Superior temporal gyrus (tissue), 1 donor: ENCODE data around the gene SLC52A1.
"Not testable (repeated sequence)": the region's sequence is repeated elsewhere in the genome, so short reads cannot be mapped to it uniquely, and the experiment has no call there.

Source experiments
- DNase-seq: peaks from one replicate; pipeline ENCODE4 v3.0.0-alpha.2; 2016; ENCODE audit errors: extremely low spot score

SLC52A1 gene

DNA sequence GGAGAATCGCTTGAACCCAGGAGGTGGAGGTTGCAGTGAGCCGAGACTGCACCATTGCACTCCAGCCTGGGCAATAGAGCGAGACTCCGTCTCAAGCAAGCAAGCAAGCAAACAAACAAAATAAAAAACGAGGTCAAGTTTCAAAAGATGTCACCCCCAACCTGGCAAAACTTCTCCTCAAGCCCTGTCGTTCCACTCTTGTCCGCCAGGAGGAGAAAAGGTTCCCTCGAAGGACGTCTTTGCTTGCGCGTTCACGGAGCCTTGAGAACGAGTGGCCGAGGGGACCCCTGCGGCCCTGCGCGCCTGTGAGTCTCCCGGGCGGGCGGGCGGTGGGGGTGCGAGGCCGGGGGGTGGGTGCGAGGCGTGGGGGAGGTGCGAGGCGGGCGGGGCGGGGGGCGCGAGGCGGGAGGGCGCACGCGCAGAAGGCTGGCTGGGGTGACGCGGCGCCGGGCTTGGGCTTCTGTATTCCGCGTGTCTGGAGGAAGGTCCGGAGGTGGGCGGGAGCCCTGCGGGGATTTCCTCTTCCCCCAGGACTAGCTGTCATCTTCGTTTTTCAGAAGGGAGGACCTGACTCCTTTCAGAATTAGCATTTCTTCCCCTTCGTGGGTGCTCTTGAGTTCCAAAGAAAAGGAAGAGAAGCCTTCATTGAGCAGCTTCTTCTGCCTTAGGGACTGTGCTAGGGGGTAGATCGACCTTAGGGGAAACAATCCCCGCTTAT is 3.7 kb downstream of the SLC52A1 start:
- peak; percentile 74 for DNase-seq

DNA sequence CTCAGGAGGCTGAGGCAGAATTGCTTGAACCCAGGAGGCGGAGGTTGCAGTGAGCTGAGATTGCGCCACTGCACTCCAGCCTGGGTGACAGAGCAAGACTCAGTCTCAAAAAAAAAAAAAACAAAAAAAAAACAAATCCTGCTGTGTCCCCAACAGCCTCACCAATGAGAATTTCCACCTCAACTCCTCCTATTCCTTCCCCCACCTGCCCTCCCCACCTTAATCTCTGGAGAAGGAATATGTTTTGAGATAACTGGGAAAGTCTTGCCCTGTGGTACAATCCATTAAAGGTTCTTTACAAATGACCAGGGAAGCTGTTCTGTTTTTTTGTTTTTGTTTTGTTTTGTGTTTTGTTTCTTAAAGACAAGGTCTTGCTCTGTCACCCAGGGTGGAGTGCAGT is 5.1 kb downstream of the SLC52A1 start:
- not testable (repeated sequence) for DNase-seq

DNA sequence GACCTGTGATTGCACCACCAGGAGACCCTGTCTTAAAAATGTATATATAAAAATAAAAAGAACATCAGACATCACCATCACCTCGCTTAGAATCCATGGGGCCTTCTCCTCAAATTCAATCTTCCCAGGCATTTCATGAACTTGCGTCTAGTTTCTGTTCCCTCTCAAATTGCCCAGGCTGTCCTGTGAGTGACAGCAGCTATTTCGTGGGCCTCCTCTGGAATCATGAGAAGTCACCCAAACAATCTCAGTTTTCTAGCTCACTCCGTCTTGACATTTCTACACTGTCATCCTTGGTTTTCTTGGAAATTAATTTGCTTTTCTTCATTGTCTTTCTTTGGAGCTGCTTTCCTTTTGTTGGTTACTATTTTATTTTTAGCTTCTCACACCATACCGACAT is 7.3 kb downstream of the SLC52A1 start:
- DNase-seq, result no peak

DNA sequence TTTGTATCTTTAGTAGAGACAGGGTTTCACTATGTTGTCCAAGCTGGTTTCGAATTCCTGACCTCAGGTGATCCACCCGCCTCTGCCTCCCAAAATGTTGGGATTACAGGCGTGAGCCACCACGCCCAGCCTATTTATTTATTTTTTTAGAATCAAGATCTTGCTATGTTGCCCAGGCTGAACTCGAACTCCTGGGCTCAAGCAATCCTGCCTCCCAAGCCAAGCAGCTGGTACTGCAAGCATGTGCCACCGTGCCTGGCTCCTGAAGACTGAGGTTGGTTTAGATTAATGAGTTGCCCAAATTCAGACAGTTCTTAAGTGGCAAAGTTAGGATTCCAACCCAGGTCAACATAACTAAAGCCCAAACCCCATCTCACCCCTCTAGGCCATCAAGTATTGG is 7.9 kb downstream of the SLC52A1 start:
- no peak for DNase-seq

DNA sequence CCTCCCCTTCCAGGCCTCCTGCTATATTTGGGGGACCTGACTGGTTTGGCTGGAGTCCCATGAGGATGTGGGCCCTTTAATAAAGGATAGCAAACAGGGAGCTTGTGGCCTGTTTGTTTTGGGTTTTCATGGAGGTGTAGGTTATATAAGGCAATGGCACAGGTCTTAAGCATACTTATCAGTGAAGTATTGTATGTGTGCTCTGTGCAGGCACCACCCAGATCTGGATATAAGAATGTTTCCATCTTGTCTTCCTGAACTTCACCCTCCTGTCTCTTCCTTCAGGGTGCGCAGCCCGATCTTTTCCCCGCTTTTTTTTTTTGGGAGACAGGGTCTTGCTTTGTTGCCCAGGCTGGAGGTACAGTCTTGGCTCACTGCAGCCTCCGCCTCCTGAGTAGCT is 10.6 kb downstream of the SLC52A1 start:
- no peak for DNase-seq

DNA sequence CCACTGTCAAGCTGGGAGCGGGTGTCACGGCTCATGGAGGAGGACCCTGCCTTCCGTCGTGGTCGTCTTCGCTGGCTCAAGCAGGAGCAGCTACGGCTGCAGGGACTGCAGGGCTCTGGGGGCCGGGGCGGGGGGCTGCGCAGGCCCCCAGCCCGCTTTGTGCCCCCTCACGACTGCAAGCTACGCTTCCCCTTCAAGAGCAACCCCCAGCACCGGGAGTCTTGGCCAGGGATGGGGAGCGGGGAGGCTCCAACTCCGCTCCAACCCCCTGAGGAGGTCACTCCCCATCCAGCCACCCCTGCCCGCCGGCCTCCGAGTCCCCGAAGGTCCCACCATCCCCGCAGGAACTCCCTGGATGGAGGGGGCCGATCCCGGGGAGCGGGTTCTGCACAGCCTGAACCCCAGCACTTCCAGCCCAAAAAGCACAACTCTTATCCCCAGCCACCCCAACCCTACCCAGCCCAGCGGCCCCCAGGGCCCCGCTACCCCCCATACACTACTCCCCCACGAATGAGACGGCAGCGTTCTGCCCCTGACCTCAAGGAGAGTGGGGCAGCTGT is 11.6 kb downstream of the SLC52A1 start:
- no peak for DNase-seq

DNA sequence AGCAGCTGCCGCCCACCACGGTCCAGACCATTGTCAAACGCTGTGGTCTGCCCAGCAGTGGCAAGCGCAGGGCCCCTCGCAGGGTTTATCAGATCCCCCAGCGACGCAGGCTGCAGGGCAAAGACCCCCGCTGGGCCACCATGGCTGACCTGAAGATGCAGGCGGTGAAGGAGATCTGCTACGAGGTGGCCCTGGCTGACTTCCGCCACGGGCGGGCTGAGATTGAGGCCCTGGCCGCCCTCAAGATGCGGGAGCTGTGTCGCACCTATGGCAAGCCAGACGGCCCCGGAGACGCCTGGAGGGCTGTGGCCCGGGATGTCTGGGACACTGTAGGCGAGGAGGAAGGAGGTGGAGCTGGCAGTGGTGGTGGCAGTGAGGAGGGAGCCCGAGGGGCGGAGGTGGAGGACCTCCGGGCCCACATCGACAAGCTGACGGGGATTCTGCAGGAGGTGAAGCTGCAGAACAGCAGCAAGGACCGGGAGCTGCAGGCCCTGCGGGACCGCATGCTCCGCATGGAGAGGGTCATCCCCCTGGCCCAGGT is 13.0 kb downstream of the SLC52A1 start:
- DNase-seq, result no peak

DNA sequence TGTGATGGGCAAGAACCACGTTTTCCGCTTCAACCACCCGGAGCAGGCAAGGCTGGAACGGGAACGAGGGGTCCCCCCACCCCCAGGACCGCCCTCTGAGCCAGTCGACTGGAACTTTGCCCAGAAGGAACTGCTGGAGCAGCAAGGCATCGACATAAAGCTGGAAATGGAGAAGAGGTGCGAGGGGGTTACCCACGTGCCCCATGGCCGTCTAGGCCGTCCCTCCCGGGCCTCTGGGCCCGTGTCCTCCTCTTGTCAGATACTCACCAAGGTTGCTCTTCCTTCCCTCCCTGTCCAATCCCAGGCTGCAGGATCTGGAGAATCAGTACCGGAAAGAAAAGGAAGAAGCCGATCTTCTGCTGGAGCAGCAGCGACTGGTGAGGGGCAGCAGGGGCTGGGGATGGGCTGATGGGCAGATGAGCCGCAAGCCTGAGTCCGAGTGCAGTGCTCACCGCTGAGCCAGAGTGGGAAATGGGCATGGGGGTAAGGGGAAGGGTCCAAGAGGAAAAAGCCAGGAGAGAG is 14.7 kb downstream of the SLC52A1 start:
- DNase-seq, result no peak

DNA sequence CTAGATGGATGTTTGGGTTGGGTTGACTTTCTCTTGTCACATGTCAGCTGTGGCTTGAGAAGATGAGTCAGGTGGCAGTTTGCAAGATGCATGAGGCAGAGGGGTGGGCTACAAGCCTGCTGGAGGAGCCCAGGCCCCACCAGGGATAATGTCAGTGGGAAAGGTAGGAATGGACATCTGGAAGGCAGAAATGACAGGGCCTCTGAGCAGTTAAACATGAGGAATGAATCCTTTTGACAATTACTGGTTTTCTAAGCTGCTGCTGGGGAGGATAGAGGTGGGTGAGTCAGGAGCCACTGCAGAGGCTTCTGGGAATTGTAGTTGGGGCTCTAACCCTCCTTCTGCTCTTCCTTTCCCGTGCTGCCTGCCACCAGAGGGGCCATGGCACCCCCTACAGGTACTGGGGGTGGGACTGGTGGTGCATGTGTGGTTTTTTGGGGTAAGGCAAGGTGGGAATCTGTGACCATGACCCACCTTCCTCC is 15.7 kb downstream of the SLC52A1 start:
- no peak for DNase-seq

DNA sequence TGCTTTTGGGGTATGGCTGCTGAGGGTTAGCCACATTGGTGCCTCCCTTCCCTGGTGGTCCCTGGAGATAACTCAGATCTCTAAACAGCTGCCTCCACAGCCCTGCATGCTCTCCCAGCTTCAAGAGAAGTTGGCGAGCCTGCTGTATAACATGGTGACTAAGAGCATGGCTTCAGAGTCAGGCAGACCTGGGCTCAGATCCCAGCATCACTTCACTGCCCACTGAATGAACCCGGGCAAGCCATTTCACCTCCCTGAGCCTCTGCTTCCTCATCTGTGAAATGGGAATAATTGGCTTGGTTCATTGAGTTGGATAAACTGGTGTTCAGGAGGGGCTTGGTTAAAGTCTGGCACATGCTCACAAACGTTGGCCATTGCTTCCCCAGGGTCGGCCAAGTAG is 20.9 kb downstream of the SLC52A1 start:
- no peak for DNase-seq

DNA sequence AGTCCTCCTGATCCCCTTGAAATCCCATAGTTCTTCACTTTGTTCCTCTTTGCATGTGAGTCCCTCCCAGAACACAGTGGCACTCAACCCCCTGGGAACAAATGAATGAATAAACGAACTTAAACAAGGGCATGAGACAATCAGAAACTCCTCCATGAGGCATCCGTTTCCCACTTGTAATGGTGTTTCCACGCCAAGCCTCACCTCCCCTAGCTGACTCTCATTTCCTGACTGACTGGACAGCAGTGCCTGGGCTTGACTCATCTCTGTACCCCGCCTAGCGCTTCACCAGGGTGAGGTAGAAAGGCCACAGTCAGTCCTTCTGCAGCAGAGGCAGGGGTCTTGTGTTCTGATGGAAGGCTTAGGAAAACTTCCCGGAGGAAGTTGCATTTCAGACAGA is 23.3 kb downstream of the SLC52A1 start:
- no peak for DNase-seq

DNA sequence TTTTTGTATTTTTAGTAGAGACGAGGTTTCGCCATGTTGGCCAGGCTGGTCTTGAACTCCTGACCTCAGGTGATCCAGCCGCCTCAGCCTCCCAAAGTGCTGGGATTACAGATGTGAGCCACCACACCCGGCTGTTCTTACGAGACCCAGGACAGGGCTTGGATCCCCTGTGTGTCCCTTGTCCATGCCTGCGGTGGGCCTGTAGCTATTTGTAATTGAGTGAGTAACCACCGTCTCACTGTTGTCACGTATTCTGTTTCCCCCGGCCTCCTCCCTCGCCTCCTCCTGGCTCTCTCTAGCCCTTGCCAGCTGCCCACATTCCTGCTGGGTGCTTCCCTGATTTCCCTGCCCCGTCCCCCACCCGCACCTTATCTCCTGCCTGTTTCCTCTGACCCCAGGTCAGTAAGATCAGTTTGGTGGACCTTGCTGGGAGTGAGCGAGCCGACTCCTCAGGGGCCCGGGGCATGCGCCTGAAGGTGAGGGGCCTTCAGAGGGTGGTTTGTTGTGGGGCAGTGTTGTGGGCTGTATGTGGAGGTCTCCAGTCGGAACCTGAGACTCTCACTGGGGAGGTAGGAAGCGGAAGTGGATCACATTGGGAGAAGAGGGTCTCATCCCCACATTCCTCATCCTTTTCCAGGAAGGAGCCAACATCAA is 31.9 kb downstream of the SLC52A1 start:
- no peak for DNase-seq

DNA sequence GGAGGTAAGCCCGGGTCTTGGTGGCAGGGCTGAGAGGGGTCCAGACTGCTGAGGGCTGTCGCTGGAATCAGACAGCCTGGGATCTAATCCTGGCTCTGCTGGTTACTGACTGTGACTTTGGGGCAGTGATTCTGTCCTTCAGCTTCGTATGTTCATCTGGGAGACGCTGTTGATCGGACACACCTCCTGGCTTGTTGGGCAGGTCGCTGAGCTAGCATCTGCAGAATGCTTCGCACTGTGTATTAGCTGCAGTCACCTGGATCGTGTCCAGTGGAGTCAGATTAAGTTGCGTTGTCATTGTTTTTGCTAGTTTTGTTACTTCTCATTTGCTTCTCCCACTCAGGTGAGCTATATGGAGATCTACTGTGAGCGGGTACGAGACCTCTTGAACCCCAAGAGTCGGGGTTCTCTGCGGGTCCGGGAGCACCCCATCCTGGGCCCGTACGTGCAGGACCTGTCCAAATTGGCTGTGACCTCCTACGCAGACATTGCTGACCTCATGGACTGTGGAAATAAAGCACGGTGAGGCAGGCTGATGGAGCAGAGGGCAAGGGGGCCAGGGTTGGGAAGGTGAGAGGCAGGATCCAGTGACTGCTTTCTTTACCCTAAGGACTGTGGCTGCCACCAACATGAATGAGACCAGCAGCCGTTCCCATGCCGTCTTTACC is 33.0 kb downstream of the SLC52A1 start:
- no peak for DNase-seq

DNA sequence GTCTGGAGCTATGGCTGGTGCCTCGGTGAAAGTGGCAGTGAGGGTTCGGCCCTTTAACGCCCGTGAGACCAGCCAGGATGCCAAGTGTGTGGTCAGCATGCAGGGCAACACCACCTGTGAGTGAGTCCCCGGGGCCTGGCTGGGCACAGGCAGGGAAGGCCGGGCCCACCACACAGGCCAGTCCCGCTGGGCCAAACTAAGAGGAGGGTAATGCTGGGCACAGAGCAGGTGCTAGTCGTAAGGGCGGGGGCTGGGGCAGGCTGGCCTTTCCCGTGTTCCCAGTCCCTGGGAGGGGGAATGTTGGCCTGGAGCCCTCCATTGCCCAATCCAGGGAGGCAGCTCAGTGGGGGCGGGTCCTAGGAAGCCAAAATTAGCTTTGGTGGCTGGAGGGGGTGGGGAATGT is 35.0 kb downstream of the SLC52A1 start:
- no peak for DNase-seq

DNA sequence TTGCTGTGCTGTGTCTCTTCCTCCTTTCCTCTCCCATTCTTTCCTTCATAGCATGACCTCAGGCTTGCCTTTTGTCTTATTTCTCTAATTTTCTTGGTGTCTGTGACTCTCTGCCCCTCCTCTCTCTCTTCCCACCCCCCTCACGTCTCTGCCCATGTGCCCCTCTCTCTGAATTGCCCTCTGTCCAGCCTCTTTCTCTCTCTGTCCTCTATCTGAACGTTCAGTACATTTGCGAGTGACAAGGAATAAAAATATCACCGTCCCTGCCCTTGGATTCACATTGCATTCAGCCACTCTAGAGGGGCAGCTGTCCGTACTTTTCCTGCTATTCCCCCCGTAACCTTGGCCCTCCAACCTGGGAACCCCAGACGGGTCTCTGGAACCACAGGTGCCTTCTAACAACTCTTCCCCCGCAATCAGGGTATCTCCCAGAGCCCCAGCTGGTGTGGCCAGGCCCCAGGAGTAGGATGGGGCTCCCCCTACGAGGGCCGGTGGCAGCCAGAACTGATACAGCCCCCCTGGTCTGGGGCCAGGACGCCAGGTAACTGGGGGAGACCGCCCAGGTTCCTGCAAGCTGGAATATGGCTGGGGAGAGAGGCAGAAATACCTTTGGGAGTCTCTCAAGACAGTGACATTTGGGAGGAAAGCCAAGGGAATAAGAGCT is 35.7 kb downstream of the SLC52A1 start:
- DNase-seq, result no peak

DNA sequence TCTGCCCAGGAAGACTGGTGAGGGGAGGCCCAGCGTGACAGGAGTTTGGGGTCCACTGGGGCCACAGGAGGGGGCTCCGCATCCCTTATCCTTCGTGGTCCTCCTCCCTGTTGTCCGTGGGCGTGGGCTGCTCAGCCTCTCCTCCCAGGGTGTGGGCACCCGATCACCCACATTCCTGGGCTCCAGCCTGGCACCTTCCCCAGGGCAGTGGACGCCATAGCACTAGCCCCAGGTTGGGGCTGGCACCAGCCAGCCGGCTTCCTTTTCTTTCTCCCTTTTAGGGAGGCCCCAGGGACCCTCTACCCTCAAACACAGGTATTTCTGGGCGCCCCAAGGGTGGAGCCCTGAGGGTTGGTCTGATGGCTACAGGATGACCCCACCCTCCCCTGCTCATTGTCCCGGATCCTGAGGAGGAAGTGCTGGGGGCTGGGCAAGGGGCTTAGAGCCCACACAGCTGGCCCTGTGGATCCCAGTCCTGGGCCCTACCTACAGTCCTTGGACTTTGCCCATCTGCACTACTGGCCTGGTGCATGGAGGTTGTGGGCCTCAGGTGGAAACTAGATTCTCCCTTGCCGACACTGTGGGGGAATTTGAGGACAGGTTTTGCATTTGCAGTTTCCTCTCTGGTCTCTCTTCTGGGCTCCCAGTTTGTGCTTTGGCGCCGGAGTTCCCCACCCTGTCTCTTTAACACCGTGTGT is 36.3 kb downstream of the SLC52A1 start:
- DNase-seq, result no peak

DNA sequence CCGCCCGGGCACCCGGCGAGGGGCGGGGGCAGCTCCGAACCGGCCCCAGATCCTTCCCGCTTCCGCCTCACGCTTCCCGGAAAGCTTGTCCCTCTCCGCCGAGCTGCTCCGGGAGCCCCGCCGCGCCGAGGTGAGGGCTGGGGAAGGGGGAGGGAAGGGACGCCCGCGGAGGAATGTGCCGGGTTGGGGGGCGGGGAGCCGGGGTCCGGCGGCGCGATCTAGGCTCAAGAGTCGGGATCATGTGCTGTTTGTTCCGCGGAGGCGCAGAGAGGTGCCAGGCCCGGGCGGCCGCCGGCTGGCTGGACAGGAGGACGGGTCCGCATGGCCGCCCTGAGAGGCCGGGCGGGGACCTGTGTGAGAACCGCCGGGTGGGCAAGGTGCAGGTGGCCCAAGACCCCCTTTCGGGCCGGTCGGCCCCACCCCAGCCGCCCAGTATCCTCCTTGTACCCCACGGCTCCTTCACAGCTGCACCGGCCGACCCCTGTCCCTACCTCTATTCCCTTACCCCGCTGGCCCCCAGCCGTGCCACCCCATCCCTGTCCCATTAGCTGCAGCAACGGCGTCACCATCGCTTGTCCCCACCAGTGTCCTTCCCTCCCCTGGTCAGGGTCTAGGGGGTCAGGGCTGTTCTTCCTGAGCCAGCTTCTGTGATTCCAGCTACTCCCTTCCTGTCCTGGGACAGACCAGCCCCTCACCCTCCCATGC is 37.0 kb downstream of the SLC52A1 start:
- DNase-seq, result no peak

DNA sequence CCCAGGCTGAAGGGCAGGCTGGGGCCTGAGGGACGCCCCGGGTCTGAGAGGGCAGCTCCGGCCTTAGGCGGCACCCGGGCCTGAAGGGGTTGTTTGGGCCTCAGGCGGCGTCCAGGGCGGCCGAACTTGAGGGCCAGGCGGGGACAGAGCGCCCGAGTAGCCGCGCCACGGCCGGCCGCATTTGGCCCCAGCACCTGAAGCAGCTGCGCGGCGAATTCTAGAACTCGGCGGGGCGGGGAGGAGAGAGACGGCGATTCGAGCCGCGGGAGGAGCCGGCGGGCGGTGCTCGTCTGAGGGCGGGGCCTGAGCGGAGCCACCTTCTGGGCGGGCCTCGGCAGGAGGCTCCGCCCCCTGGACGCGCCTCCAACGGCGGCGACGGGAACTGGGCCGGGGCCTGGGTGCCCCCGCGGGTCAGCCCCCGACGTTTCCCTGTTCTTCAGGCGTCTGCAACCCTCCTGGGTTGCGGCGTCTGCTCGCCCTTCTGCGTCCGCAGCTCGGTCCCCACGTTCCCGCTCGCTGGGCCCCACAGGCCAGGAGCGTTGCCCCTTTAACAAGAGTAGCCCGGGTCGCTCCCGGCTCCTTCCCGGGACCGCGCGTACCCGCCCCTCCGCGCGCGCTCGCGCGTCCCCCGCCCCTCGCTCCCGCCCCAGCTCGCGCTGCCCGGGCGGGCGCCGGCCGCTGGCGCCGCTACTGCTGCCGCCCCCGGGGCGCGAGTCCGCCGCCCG is 37.8 kb downstream of the SLC52A1 start, which contains the start of the genes INCA1 and KIF1C:
Gene INCA1 (minus strand): TSS at position 221 of the 725 bp plus-strand sequence. CDS start 3,085 bp downstream, outside the sequence.
Gene KIF1C (plus strand): TSS at position 649 of the 725 bp plus-strand sequence. CDS start 2,297 bp downstream, outside the sequence.
- DNase-seq, result peak; percentile 92

DNA sequence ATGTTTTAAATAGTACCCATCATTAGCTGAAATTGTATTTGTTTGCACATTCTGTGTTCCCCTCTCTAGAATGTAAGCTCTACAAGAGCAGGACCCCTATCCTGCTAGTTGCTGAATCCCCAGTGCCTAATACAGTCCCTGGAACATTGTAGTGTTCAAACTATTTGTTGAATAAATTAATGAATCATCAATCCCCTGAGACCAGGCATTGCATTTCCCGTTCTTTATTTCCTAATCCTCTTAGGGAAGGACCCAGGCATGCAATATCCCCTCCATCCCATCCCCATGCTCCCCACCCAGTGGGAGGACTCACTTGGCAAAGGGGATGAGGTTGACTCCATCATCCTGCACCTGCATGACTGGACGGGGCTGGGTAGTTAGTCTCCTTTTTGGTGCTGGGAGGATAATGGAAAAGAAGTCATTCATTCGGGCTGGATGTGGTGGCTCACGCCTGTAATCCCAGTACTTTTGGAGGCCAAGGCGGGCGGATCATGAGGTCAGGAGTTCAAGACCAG is 41.1 kb downstream of the SLC52A1 start:
- no peak for DNase-seq
